Brain microvascular endothelial cell (primary cell): ENCODE results near the gene SRMS.

Source experiments
- DNase-seq: peaks from one replicate; pipeline ENCODE4 v3.0.0-alpha.2; 2020
- H3K27ac ChIP-seq: fragments of 250-450 bp; sonication (Bioruptor Pico); 2 replicates; pipeline ENCODE4 v1.5.1; 2020; ENCODE audit warnings: mild to moderate bottlenecking, moderate library complexity
- H3K27me3 ChIP-seq: fragments of 250-450 bp; sonication (Bioruptor Pico); replicated peaks from 2 replicates; pipeline ENCODE4 v1.5.1; 2020; ENCODE audit warnings: mild to moderate bottlenecking
- H3K36me3 ChIP-seq: fragments of 250-450 bp; sonication (Bioruptor Pico); replicated peaks from 2 replicates; pipeline ENCODE4 v1.5.1; 2020; ENCODE audit warnings: mild to moderate bottlenecking
- H3K4me3 ChIP-seq: 2 replicates; pipeline ENCODE4 v1.5.1; 2011; ENCODE audit warnings: low read depth, mild to moderate bottlenecking, control low read depth, low read length, moderate library complexity
- in situ Hi-C: cut with HindIII; loops from 2 replicates; pipeline ENCODE4 v1.10.0; 2017; ENCODE audit warnings: low sequenced_read_pairs, low pct_ligation_motif_present
- TF ChIP-seq, protein P1 (sequence below): IDR thresholded peaks from 2 replicates; pipeline ENCODE4 v1.5.1; 2011; ENCODE audit warnings: low read depth, mild to moderate bottlenecking, moderate library complexity, low read length, control low read depth, inconsistent platforms; ENCODE audit errors: missing control alignments

Gene SRMS

DNA sequence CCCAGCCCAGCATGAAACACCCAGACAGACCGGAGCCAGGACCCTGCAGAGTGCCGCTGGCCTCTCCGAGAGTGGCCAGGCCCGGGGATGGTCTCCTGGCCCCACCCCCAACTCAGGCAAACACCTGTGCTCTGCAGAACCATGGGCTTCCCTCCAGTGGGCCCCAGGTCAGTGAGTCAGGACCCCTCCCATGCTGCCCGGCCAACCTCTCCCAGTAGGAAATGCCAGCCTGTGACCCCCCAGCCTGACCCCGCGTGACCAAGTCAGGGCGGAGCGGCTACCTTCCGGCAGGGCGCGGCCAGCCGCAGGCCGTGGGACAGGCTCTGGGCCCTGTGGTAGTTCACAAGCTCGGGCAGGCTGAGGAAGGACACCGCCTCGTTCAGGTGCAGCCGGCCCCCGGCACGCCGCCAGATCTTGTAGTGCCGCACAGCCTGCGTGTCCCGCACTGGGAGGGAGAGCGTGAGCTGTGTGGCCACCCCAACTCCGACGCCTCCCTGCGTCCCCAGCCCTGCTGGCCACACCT lies 13.6 kb downstream of the SRMS start:
- Histone ChIP-seq H3K36me3 (no peaks in the 10 kb centered on the region), H3K27me3 (no peaks in the 10 kb centered on the region), H3K27ac (no peak overlapping the region), H3K4me3 (no peak overlapping the region)
- no peak for DNase-seq
- in situ Hi-C loops, result no loop called here
- TF ChIP-seq, protein P1, sequence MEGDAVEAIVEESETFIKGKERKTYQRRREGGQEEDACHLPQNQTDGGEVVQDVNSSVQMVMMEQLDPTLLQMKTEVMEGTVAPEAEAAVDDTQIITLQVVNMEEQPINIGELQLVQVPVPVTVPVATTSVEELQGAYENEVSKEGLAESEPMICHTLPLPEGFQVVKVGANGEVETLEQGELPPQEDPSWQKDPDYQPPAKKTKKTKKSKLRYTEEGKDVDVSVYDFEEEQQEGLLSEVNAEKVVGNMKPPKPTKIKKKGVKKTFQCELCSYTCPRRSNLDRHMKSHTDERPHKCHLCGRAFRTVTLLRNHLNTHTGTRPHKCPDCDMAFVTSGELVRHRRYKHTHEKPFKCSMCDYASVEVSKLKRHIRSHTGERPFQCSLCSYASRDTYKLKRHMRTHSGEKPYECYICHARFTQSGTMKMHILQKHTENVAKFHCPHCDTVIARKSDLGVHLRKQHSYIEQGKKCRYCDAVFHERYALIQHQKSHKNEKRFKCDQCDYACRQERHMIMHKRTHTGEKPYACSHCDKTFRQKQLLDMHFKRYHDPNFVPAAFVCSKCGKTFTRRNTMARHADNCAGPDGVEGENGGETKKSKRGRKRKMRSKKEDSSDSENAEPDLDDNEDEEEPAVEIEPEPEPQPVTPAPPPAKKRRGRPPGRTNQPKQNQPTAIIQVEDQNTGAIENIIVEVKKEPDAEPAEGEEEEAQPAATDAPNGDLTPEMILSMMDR, result no peak

DNA sequence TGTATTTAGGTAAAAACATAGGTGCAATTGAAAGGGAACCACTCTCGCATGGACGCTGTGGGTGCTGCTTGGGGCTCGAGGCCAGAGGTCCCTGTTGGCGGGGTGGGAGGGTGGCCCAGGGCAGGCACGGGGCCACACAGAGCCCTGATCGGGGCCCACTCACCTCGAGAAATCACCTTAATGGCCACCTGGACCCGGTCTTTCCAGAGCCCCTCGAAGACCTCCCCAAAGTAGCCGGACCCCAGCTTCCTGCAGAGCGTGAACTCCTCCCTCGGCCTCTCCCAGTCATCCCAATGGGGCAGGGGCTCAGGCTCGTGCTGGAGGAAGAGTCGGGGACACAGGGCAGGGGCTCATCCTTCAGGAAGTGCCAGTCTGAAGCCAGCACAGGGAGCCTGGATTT lies 14.2 kb downstream of the SRMS start:
- H3K27me3 ChIP-seq, result no peaks in the 10 kb centered on the region

DNA sequence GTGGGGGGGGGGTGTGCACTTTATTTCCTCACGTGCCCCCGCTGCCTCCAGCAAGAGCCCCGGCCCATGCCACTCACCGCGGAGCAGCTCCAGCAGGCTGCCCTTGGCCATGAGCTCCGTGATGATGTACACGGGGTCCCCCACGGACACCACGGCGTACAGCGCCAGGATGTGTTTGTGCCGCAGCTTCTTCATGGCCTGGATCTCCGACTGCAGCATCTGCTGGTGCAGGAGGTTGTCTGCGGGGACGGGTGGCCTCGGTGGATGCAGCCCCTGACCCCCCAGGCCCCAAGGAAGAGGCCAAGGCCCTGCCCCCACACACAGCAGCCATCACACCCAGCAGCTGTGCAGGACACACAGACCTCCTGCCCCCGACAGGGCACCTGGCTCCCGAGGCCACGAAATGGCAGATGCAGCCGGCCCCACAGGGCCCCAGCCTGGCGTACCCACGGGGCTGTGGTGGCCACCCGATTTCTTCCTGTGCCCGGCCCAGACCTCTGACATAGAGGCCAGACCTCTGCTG lies 15.0 kb downstream of the SRMS start:
- Histone ChIP-seq H3K27me3 (no peaks in the 10 kb centered on the region), H3K27ac (no peak overlapping the region), H3K36me3 (no peaks in the 10 kb centered on the region), H3K4me3 (no peak overlapping the region)
- in situ Hi-C loops, result no loop called here
- TF ChIP-seq, protein P1, result no peak
- no peak for DNase-seq

More for the DNA sequence above, 14.2 kb downstream of the SRMS start:
- Histone ChIP-seq H3K27ac (no peak overlapping the region), H3K36me3 (no peaks in the 10 kb centered on the region), H3K4me3 (no peak overlapping the region)
- in situ Hi-C loops, result no loop called here
- TF ChIP-seq, protein P1, result no peak
- DNase-seq, result no peak

DNA sequence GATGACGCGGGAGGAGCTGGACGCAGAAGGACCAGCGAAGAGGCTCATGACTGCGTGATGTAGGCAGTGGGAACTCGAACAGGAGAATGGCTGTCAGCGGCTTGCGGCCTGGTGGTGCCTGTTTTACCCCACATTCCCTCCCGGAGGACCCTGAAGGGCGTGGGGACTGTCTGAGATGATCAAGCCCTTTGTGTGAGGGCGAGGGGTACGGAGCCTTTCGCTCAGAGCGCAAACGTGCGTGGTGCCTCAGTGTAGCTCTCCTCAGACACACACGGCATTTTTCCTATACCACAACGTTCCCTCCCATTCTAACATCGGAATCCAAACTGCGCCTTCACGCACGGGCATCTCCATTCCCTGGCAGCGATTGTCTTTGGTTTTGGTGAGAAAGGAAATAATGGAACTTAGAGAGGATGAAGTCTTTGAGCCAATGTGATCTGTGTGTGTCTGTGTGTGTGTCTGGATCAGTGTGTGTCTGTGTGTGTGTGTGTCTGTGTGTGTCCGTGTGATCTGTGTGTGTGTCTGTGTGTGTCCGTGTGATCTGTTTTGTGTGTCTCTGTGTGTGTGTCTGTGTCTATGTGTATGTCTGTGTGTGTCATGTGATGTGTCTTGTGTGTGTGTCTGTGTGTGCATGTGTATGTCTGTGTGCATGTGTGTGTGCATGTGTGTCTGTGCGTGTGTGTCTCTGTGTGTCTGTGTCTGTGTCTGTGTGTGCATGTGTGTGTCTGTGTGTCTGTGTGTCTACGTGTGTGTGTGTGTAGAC lies 15.7 kb downstream of the SRMS start:
- Histone ChIP-seq H3K4me3 (no peak overlapping the region), H3K36me3 (no peaks in the 10 kb centered on the region), H3K27ac (no peak overlapping the region), H3K27me3 (no peaks in the 10 kb centered on the region)
- in situ Hi-C loops, result no loop called here
- DNase-seq, result no peak
- TF ChIP-seq, protein P1, result no peak

DNA sequence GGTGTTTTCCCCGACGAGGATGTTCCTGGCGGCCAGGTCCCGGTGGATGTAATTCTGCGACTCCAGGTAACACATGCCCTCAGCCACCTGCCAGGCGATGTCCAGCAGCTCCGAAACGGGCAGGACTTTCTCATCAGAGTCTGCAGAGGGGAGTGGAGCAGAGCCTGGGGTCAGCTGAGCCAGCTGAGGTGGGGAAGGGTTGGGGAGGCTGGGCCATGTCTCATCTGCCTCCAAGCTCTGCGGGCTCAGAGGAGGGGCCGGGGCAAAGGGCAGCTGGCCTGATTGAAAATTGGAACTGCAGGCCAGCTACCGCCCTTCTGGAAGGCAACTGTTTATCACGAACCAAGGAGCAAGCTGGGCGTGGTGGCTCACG lies 16.8 kb downstream of the SRMS start:
- no peaks in the 10 kb centered on the region for H3K36me3 ChIP-seq
- TF ChIP-seq, protein P1, result no peak
- H3K27me3 ChIP-seq, result no peaks in the 10 kb centered on the region
- DNase-seq, result no peak
- in situ Hi-C loops, result no loop called here
- H3K27ac ChIP-seq, result no peak overlapping the region
- no peak overlapping the region for H3K4me3 ChIP-seq
